HEK293T (cell line): ENCODE data around the gene AASDHPPT.

ENCODE experiments used
- ARNT ChIP-seq: fragments of 450-650 bp; IDR thresholded peaks from 2 replicates; pipeline ENCODE4 v1.6.1; 2017; ENCODE audit warnings: mild to moderate bottlenecking
- BHLHE40 ChIP-seq: fragments of 450-650 bp; IDR thresholded peaks from 2 replicates; pipeline ENCODE4 v1.6.1; 2016; ENCODE audit warnings: mild to moderate bottlenecking, moderate library complexity, borderline replicate concordance
- ELF4 ChIP-seq: fragments of 450-650 bp; IDR thresholded peaks from 2 replicates; pipeline ENCODE4 v1.6.1; 2017; ENCODE audit warnings: antibody characterized with exemption
- FOXK2 ChIP-seq: fragments of 450-650 bp; IDR thresholded peaks from 2 replicates; pipeline ENCODE4 v1.6.1; 2016; ENCODE audit warnings: mild to moderate bottlenecking
- LEF1 ChIP-seq: fragments of 450-650 bp; IDR thresholded peaks from 2 replicates; pipeline ENCODE4 v1.6.1; 2017; ENCODE audit warnings: mild to moderate bottlenecking, borderline replicate concordance
- TARDBP ChIP-seq: fragments of 450-650 bp; IDR thresholded peaks from 2 replicates; pipeline ENCODE4 v1.6.1; 2016

GRCh38 chr11:106072804-106073203 lies 4.7 kb upstream of the AASDHPPT start:
- TF ChIP-seq BHLHE40, result no peak
- TF ChIP-seq ELF4, result no peak
- no peak for TF ChIP-seq TARDBP
- TF ChIP-seq ARNT, result no peak
- no peak for TF ChIP-seq LEF1
- no peak for TF ChIP-seq FOXK2
